ENCODE results near the gene ACOT7. TPM values are rescaled to one million over a fixed set of nuclear protein-coding genes. Genes with fewer than 3 reads are reported as not detected.
A peak's percentile ranks its signal among the peaks of the same experiment; 100 is the strongest.

Gene ACOT7
- total RNA-seq, 1 experiment from 2014 or later = 113 TPM

GRCh38 chr1:6424000-6424565 is 30.5 kb upstream of the ACOT7 start:
- no peak for DNase-seq (ENCODE audit: low read depth)

- peak; percentile 88 for DNase-seq (ENCODE audit: low read depth)
Measured at GRCh38 chr1:6423321-6423999, 29.9 kb upstream of the ACOT7 start.

- no peak for DNase-seq (ENCODE audit: low read depth)
Measured at GRCh38 chr1:6421266-6421665, 27.7 kb upstream of the ACOT7 start.

GRCh38 chr1:6420454-6421042 is 27.0 kb upstream of the ACOT7 start:
- DNase-seq (ENCODE audit: low read depth) = no peak

- DNase-seq (ENCODE audit: low read depth) = peak; percentile 21
Measured at GRCh38 chr1:6419804-6420453, 26.4 kb upstream of the ACOT7 start, which contains the start of gene HES2. Gene HES2, minus strand, starts transcription at chr1:6419919. Its CDS starts 99 bp downstream, at chr1:6419820.

GRCh38 chr1:6419397-6419803 is 25.8 kb upstream of the ACOT7 start:
- DNase-seq (ENCODE audit: low read depth) = no peak

- no peak for DNase-seq (ENCODE audit: low read depth)
Measured at GRCh38 chr1:6418668-6419396, 25.3 kb upstream of the ACOT7 start.

- no peak for DNase-seq (ENCODE audit: low read depth)
Measured at GRCh38 chr1:6417961-6418667, 24.5 kb upstream of the ACOT7 start.

- no peak for DNase-seq (ENCODE audit: low read depth)
Measured at GRCh38 chr1:6416906-6417305, 23.3 kb upstream of the ACOT7 start.

- no peak for DNase-seq (ENCODE audit: low read depth)
Measured at GRCh38 chr1:6416295-6416656, 22.7 kb upstream of the ACOT7 start.

GRCh38 chr1:6414881-6415626 is 21.5 kb upstream of the ACOT7 start:
- no peak for DNase-seq (ENCODE audit: low read depth)

GRCh38 chr1:6414443-6414844 is 20.9 kb upstream of the ACOT7 start:
- peak; percentile 84 for DNase-seq (ENCODE audit: low read depth)

GRCh38 chr1:6412896-6413295 is 19.3 kb upstream of the ACOT7 start:
- DNase-seq (ENCODE audit: low read depth) = peak; percentile 65

GRCh38 chr1:6410248-6410893 is 16.8 kb upstream of the ACOT7 start:
- no peak for DNase-seq (ENCODE audit: low read depth)

- DNase-seq (ENCODE audit: low read depth) = no peak
Measured at GRCh38 chr1:6409733-6410132, 16.2 kb upstream of the ACOT7 start.

- DNase-seq (ENCODE audit: low read depth) = no peak
Measured at GRCh38 chr1:6409053-6409452, 15.5 kb upstream of the ACOT7 start.

- DNase-seq (ENCODE audit: low read depth) = peak; percentile 34
Measured at GRCh38 chr1:6408023-6408422, 14.5 kb upstream of the ACOT7 start.

GRCh38 chr1:6401673-6402072 is 8.1 kb upstream of the ACOT7 start:
- no peak for DNase-seq (ENCODE audit: low read depth)

- DNase-seq (ENCODE audit: low read depth) = no peak
Measured at GRCh38 chr1:6399294-6399693, 5.7 kb upstream of the ACOT7 start.

GRCh38 chr1:6397844-6398441 is 4.4 kb upstream of the ACOT7 start:
- DNase-seq (ENCODE audit: low read depth) = no peak
